GM18499 (cell line): ENCODE results near the gene TMEM63C.
"Not testable (repeated sequence)": the region's sequence is repeated elsewhere in the genome, so short reads cannot be mapped to it uniquely, and the experiment has no call there.

Experiments
- ATAC-seq: cut with Tn5 transposase; IDR thresholded peaks from one replicate; pipeline ENCODE4 v1.9.1; 2021; ENCODE audit warnings: moderate number of reproducible peaks; ENCODE audit not compliant: insufficient read depth, unreplicated experiment

The TMEM63C gene

DNA sequence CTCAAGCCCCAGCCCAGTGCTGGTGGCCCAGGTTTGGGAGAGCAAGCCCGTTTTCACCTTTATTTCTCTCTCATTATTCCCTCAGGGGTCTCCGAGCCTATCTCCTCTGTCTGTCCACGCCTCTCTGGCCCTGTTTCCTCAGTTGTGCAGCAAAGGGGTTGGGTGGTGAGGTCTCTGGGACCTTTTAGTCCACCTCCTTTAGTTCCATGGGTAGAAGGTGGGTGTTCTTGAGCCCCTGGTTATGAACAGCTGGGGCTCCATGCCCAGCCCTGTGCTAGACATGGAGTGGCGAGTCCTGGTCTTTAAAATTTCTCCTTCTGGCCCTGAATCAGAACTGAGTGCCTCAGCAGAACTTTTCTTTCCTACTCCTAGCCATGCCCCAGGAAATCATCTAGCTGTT, 90.7 kb downstream of the TMEM63C start:
- ATAC-seq = no peak

DNA sequence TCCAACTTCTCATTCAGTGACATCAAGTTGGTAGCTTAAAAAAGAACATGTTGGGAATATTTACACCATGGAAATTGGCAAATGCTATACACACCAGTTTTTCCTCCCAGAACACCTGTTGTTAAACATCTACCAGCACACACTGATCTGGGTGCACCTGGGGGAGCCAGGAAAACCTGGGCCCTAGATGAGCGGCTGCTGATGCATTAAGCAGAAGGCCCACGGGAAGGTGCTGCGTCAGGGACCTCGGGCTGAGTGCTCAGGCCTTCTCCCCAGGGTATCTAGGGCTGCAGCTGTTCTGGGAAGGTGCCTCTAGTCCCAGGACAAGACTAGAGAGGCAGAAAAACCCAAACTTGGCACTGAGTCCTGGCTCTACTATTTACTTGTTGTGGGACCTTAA, 92.2 kb downstream of the TMEM63C start:
- ATAC-seq = no peak

DNA sequence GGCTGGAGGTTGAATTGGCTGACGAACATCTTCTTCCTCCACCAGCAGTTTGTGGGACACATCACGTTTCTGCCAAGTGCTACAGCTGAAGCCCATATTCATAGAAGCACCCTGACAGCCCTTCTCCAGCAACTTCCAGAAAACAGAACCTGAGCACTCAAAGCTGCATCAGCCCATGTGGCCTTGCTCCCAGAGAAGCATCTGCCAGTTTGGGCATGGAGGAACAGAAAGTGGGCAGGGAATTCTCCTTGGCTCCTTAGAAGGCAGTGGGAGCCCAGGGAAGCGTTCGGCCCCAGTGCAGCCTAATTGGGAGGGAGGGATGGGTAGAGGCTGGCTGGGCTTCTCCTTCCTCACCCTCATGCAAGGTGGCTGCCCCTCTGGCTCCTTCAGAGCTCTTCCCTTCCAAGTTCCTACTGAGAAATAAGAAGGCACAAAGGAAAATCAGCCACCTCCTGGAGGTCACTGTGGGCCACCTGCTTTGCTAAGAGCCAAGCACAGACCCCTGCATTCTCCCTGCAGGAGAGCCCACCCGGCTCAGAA, 93.5 kb downstream of the TMEM63C start:
- no peak for ATAC-seq

GRCh38 chr14:77275601-77276017, 94.0 kb downstream of the TMEM63C start:
- ATAC-seq = no peak

- ATAC-seq = no peak
Measured at GRCh38 chr14:77276295-77276935, 94.8 kb downstream of the TMEM63C start.

DNA sequence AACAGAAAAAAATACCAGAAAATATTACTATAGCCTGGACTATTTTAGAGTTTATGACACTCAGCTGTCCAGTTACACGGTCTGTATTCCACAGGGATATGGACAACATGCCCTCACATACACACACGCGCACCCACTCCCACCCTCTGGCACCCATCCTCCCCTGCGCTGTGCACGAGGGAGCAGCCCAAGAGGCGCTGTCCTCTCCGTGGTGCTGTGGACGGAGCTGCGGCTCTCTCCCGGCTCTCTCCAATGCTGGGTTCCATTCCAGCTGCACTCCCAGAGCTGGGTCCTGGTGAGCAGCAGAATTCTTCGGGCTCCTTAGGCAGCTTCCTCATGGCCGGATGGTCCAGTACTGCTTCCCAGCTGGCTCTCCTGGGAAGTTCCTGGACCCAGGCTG, 95.4 kb downstream of the TMEM63C start:
- ATAC-seq = no peak

- no peak for ATAC-seq
Measured at GRCh38 chr14:77278461-77279230, 97.0 kb downstream of the TMEM63C start.

DNA sequence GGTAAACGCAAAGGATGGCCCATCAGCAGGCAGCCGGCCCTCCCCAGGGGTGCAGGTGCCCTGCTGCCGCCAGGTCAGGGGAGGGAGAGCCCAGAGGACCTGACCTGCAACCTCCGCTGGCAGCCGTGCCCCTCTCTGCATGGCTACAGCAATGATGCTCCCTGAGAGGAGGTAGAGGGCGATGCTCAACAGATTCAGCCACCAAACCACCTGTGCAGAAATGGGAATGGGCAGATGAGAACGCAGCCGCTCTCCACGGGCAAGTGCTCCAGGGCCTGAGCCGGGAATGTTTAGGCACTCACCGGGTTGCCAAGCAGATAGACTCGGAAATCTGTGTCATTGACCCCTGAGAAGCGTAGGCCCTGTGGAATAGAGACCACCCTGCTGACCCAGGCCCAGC, 98.1 kb downstream of the TMEM63C start:
- no peak for ATAC-seq

DNA sequence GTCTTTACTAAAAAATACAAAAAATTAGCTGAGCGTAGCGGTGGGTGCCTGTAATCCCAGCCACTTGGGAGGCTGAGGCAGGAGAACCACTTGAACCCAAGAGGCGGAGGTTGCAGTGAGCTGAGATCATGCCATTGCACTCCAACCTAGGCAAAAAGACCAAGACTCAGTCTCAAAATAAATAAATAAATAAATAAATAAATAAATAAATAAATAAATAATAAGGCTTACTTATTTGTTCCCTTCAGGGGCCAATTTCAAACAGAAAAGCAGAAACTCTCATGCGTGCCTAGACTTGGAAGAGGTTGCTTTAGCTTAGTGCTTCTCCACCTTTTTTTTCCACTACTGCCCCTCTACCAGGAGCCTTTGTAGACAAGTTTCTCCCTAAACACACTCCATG, 99.3 kb downstream of the TMEM63C start:
- not testable (repeated sequence) for ATAC-seq

GRCh38 chr14:77281852-77282410, 100.3 kb downstream of the TMEM63C start:
- no peak for ATAC-seq

GRCh38 chr14:77284066-77284465, 102.5 kb downstream of the TMEM63C start:
- ATAC-seq = no peak

DNA sequence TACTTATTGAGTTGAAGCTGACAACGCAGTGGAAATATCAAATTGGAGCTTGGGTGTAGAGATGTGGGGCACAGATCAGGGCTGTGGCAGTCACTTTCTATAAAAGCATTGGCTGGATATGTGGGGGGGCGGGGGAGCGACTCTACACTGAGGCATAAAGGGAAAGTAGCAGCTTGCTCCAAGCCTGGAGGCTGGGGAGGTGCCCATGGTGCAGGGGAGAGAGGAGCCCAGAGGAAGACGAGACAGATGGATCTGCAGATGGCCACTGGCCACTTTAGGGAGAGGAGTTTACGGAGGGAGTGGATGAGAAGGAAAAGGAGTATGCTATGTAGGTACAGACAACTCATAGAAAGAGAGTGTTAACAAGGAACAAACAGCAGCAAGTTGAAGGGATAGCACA, 102.9 kb downstream of the TMEM63C start:
- no peak for ATAC-seq

- ATAC-seq = no peak
Measured at GRCh38 chr14:77286576-77286975, 105.0 kb downstream of the TMEM63C start.

DNA sequence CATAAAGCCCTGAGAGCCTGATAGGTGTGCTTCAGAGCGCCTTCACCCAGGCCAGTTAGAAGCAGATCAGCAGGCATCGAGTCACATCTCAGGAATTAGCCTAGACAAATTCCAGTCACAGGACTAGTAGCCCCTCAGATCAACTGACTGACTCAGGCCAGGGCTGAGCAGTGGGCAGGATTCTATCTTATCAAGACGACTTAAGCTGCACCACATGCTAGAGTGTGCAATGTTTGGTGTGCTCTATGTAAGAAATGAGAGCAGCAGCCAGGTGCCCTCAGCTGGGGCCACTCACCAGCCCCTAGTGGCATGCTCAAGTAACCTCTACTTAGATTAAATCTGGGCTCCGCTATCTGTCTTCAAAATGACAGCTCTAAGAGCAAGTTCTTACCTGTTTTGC, 109.1 kb downstream of the TMEM63C start:
- ATAC-seq = no peak

GRCh38 chr14:77296155-77296554, 114.6 kb downstream of the TMEM63C start:
- ATAC-seq = no peak

GRCh38 chr14:77296906-77297305, 115.3 kb downstream of the TMEM63C start:
- no peak for ATAC-seq

GRCh38 chr14:77299771-77300170, 118.2 kb downstream of the TMEM63C start:
- ATAC-seq = no peak

DNA sequence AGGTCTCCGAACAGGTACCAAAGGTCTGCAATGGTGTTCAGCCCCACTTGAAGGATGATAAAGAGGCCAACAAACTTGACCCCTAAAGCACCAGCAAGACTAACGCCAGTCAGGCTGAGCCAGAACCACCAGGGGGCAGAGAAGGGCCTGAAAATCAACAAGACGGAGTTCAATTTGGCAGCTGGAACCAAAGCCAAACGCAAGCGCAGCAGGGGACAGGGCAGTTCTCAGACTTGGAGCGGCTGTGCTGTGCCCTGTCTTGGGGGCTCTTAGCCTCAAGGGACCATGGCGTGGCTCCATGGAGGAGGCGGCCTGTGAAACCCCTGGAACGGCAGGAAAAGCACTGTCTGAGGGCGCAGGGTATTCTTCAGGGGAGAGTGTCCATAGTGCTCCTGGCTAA, 119.5 kb downstream of the TMEM63C start:
- no peak for ATAC-seq

GRCh38 chr14:77302926-77303325, 121.3 kb downstream of the TMEM63C start:
- no peak for ATAC-seq

DNA sequence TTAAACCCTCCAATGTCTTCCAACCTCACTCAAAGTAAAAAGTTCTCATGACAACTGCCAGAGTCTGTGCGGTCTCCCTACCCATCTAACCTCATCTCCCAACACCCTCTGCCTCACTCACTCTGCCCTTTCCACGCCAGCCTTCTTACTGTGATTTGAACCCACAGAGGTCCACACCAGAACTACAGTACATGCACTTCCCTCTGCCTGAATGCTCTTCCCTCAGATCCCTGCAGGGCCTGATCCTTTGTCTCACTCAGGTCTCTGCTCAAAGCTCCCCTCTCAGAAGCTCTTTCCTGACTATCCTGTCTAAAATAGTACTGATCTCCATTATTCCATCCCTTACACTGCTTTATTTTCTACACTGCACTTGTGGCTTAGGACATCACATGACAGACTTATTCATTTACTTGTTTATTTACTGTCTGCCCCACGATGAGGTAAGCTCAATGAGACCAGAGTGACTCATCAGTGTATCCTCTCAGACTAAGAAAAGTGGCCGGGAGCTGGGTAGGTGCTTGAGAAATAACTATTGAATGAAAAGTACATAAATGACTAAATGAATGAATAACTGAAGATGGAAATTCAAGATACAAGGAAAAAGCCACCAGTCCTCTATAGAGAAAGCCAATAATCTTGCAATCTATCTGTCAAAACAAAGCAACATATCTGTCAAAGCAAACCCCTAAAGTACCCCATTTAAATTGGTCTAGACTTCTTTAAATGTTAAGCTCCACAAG, 122.0 kb downstream of the TMEM63C start:
- ATAC-seq = no peak

DNA sequence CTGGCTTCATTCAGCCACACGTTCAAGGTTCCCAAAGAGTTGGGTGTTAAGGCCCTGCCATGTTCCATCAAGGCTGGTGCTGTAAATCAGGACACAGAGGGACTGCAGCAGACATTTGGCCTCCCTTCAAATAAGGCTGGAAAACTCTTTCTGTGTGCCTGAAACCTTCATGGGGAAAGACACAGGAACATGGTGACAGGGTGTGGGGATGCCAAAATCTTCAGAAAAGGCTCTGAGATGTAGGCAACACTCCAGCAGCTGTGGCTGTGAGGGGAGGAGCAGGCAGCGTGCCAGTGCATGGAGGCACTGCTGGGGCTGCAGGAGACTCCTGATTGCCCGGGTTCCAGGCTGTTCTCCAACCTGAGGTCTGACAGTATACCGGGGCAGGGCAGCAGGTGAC, 124.1 kb downstream of the TMEM63C start:
- ATAC-seq = no peak
